CD4-positive, alpha-beta T cell treated with Interleukin-6 for 4 hours (primary cell): ENCODE results near the gene LGALS3BP.
A peak's percentile ranks its signal among the peaks of the same experiment; 100 is the strongest.

ENCODE experiments used
- DNase-seq: peaks from one replicate; pipeline ENCODE4 v3.0.0-alpha.2; 2020; ENCODE audit warnings: mixed read lengths

LGALS3BP gene

DNA sequence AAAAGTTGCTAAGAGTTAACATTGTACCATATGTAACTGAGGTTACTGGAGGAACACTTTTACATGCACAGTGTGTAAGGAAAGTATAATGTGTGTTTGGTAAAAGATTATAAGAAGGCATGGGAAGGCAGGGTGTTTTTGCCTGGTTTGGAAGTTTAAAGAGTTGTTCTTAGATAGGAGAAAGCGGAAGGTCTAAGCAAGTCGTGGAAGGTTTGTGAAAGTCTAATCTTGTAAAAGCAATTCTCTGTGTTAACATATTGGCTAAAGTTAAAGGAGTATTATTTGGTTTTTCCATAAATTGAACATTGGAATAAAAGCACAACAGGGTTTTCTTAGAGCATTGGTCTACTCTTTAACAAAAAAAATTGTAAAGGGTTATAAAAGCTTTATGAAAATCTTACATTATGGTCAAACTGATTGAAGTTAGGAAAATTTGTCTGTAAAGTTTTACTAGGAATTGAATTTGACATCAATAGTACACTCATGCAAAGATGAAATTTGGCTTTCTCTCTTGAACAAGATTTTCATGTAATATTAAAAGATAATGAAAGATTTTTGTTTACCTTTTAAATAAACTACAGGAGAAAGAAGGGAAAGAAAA is 34.5 kb upstream of the LGALS3BP start:
- DNase-seq: no peak

DNA sequence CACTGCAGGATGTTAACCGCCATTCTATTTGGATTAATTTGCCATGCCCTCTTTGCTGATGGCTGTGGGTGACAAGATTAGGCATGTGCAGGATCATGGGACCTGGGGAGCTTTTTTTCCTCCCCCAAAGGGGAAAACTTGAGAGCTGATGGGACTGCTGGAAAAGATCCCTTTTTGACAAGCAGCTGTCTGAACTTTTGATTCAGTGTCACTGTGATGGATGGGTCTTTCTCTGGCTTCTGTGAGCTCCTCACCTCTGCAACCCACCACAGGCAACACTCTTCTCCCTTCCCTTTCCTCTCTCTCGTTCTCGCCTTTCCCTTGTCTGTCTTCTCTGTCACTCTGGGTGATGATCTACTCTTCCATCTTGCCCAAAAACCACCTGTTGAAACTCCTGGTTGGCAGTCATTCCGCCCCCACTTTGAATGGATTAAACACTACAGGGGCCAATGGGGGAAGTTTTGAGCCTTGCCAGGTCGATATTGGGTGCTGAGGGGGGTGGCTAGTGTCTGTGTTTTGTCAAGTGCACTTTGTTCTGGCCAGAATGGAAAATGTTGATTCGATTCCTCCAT is 32.9 kb upstream of the LGALS3BP start:
- no peak for DNase-seq

DNA sequence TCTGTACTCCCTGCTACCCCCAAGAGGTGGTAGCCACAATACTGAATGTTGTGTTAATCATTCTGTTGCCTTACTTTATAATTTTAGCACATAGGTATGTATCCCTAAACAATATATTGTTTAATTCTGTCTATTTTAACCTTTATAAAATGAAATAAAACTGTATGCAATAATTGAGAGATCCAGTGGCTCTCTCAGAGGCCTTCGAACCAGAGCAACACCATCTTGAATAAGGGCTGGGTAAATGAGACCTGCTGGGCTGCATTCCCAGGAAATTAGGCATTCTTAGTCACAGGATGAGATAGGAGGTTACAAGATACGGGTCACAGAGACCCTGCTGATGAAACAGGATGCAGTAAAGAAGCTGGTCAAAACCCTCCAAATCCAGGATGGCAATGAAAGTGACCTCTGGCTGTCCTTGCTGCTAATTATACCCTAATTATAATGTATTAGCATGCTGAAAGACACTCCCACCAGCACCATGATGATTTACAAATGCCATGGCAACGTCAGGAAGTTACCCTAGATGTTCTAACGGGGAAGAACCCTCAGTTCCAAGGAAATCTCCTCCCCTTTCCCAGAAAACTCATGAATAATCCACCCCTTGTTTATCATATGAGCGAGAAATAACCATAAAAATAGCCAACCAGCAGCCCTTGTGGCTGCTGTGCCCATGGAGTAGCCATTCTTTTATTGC is 31.9 kb upstream of the LGALS3BP start:
- no peak for DNase-seq

DNA sequence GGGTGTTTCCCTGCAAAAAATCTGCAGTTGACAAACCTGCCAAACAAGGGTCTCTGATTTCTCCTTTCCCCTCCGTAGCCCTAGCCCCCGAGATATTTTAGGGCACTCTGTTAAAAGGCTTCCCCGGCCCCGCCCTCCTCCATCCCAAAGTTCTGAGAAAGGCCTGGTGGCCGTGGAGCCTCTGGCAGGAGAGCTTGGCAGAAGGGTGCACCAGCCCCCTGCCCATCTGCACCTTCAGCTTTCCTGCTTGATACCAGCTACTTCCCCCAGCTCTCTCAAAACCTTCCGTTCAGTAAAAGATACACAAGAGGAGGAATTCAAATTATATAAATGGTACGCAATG is 30.6 kb upstream of the LGALS3BP start:
- DNase-seq: no peak

DNA sequence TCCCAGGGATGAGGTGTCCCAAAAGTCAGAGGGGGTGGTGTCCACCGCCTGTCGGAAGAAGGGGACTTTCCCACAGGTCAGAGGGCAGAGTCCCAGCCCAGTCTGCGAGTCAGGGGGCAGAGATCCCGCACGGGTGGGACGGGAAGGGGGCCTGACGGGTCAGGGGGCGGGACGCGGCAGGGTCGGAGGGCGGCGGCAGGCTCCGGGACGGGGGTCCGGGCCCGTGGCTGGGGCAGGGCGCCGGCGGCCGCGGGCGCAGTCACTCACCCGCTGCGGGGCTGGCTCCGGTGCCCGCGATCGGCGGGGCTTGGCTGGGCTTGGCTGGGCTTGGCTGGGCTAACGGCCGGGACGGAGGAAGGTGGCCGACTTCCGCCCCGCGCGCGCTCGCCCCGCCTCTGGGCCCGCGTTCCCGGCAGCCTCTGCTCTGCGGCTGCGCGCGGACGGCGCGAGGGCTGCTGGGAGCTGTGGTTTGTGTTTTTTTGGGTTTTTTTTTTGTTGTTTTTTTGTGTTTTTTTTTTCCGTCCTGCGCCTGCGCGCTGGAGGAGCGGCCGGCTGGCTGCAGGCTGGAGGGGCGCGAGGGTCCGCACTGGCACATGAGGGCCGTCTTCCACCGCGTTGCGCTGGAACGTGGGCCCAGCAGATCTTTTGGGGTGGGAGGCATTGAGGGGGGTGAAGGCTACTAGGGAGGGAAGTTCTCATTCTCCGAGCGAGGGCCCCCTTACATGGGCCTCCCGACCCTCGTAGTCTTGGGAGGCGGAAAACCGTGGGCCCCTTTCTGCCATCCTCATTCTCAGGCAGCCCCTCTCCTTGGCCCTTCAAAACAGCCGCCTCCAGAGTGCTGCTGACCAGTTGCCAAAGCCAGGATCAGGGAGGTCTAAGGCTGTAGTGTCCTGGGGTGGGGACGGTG is 29.9 kb upstream of the LGALS3BP start, which contains the start of gene CANT1:
TSS of gene CANT1 (minus strand) at position 368 of the 907 bp plus-strand sequence. CDS start 12,142 bp downstream, outside the sequence.
- peak; percentile 89 for DNase-seq

DNA sequence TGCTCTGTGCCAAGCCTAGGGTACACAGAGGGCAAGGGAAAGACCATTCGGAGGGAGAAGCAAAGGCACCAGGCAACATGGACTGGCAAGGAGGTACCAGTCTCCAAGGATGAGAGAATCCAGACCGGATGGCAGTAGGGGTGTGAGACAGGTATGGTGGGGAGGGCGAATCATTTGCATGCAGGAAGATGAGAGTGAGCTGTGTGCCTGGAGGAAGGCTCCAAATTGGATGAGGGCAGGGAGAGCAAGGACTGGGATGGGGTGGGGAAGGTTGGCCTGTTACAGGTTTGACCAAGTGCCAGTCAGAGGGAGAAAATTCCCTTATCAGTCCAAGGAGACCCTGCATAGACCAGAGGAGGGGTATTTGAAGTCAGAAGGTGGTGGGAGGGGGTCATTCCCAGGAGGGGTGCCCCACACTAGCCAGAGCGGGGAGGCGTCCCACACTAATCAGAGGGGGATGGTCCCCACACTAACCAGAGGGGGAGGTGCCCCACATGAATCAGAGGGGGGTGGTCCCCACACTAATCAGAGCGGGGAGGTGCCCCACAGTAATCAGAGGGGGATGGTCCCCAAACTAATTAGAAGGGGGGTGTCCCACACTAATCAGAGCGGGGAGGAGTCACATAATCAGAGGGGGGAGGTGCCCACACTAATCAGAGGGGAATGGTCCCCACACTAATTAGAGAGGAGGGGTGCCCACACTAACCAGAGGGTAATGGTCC is 29.1 kb upstream of the LGALS3BP start:
- no peak for DNase-seq

DNA sequence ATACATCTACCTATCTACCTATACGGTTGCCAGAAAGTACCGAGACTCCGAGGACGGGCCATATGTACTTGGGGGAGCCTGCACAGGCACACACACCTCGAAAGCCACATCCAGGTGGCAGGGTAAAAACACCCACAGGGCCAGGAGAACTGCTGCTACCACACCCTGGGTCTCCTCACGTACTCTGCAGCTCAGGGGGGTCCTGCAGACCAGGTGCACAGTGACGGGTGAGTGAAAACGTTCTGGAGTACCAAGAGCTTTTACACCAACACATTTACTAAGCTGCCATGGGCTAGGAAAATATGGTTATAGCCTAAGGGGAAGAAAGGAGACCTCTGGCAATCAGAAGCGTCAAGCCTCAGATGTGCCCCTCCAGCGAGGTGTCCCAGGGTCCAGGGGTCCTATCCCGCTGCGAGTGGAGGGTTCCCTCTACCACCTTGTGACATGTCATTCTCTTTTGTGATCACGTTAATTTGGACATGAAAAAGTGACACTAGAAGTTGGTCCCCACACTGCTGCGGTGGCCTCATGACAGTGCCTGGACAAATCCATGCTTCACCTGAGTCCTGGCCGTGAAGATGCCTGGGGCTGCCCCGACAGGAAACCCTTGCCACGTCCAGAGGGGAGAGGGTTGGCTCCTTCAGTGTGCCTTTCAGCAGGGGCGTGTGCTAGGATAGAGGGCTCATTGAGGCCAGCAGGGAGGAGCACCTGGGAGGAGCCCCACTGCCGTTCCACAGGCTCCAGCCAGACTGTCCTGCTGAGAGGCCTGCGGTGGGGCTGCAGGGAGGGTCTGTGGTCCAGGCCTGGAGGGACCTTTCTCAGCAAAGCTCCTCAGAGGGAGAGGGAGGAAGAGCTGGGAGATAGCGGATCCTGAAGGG is 28.0 kb upstream of the LGALS3BP start:
- no peak for DNase-seq

DNA sequence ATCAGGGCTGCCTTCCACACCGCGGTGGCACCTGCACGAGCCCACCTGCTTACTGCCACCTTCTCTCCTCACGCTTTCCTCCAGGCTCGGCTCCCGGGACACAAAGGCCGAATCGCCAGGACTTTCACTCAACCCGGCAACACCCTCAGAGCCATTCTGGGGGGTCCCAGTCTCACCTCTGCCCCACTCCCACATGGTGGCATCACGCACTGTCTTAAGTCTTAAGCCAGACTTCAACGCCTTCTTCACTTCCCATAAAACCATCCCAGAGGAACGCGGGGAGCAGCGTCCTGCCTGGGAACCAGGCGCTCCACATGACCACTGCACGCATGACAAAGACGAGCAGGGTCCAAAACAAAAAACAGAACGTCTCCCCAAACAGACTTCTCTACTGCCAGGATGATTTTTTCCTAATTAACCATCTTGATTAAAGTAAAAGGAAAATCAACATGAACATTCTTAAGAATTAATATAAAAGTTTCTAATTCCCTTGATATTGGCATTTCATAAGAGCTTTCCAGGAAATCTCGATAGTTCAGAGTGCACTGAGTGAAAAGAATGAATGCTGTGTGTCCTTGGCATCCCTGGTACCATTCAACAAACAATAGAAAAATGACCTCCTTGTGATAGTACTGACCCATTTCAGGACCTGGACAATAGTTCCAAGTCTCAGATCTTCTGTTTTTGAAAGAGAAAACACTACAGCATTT is 27.2 kb upstream of the LGALS3BP start:
- no peak for DNase-seq

DNA sequence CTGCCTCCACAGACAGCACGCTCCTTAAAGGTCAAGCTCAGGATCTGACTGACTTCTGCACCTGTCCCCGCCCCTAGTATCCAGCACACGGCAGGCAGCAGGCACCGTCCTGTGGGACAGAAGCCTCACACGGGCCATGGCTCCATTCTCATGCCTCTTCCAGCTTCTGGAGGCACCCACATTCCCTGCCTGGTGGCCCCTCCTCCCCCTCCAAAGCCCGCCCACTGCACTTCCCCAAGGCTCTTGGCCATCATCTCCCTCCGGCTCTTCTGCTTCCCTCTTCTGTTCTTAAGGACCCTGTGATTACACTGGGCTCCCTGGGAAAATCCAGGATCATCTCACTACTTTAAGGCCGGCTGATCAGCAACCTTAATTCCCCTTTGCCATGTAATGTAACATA is 26.3 kb upstream of the LGALS3BP start:
- DNase-seq: no peak

DNA sequence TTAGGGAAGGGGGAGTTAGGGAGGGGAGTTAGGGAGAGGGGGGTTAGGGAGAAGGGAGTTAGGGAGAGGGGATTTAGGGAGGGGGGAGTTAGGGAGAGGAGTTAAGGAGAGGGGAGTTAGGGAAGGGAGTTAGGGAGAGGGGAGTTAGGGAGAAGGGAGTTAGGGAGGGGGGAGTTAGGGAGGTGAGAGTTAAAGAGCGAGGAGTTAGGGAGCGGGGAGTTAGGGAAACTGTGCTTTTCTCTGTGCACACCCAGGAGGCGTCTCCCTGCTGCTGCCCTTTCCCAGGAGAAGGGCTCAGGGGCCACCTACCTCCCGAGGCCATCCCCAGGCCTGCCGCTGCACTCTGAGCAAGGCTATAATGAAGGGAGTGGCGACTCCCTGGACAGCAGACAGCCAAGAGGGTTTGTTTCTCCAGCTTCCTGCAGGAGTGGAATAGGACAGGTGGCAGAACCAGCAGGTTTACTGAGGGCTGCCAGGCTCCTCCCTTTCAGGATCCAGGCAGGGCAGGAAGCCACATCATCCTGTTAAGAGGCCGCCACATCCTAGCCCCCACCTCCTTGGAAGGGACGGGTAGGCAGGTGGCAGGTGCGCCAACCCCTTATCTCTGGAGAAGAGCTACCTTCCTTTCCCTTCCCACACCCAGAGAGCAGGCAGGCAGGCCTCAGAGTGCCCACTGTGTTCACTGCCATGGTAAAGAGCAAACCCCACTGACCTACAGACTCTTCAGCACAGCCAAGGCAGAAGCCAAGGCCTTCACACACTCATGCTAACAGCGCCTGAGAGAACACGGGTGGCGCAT is 25.5 kb upstream of the LGALS3BP start:
- DNase-seq: peak; percentile 39

DNA sequence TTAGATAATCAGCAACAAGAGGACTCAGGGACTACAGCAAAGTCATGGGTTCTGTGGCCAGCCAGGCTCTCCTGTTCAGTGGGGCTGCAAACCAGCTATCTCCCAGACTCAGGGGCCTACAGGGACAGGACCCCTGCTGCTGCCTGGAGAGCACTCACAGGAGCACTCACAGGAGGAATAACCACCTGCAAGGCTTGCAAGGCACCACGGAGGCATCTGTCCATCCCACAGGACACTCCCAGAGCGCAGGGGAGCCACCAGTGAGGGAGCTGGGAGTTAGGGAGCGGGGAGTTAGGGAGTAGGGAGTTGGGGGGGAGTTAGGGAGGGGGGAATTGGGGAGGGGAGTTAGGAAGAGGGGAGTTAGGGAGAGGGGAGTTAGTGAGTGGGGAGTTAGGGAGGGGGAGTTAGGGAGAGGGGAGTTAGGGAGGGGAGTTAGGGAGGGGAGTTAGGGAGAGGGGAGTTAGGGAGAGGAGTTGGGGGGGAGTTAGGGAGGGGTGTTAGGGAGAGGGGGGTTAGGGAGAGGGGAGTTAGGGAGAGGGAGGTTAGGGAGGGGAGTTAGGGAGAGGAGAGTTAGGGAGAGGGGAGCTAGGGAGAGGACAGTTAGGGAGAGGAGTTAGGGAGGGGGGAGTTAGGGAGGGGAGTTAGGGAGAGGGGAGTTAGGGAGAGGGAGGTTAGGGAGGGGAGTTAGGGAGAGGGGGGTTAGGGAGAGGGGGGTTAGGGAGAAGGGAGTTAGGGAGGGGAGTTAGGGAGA is 24.1 kb upstream of the LGALS3BP start:
- DNase-seq: no peak

DNA sequence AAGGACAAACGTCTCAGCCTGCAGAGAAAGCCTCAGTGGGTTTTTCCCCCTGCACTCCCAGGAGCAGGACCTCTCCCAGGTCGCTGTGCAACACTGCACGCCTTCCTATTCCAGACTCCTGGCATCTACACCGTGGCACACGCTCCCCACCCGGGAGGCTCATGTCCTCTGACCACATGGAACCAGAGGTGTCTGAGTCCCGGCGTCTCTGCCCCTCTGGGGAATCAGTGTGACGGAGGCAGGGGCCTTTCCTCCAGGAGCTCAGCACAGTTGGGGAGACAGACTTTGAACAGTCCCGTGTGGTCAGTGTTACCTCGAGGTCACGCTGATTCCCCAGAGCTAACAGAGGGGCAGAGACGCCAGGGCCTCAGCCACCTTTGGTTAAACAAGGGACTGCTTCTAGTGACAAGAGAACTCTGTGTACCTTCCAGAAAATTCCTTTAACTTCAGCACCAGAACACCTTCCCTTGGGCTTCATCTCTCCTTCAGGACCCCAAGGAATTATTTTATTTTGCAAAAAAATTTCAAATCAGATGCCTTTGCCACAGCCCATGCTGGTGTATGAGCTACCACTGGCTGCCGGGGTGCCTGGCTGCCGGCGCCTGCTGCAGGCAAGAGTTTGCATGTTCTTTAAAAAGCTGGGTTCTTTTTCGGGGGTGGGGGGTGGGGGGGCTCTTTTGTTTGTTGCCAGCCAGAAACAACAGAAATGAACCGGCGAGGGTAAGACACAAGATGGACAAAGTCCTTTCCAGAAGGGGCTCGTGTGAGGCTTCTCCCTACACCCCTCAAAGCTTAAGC is 23.3 kb upstream of the LGALS3BP start:
- no peak for DNase-seq

DNA sequence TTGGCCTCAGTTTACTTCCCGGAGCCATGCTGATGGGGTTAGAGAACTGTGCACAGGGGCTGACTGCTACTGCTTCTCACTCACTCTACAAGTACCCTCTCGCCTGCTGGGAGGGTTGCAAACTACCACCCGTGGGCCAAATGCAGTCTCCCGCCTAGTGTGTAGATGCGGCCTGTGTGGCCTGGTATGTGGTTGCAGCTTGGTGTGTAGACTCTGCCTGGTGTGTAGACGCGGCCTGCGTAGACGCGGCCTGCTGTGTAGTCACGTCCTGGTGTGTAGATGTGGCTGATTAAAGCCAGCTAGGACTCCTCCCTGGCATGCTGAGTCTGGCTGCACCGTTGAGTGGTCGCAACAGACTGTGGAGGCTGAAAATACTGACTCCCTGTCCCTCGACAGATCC is 22.6 kb upstream of the LGALS3BP start:
- DNase-seq: no peak

DNA sequence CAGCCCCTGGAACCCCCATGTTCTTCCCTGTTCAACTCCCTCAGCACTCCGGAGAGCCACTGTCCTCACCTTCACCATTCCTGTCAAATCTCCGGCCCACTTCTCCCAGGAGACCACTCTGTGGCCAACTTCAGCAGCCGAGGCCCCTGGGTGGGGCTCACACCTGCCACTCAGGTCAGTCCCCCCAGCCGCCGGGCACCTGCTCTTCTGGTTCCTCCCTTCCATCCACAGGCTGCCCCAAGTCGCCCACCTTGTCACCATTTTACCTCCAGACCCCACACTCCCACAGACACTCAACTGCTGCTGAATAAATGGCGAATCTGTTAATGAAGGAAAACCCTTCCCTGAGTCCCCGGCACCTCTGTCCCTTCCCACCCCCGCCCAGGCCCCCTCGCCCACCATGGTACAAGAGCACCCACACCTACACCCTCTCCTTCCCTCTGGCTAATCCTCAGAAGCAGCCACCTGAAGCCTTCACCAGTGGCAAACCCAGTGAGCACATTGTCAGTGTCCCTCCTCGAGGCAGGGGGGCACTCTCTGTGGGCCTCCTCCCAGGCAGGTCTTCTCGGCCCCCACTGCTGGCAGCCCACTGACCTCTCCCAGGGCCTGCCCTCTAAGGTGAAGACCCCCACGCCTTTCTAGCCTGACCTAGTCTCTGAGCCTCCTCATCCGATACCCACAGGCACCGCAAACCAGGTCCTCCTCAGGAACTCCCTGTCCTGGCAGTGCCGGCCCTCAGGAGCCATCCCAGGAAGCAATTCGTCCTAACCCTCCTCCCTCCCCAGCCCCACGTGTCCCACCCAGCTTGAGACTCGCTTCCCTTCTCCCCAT is 21.7 kb upstream of the LGALS3BP start:
- DNase-seq: no peak

DNA sequence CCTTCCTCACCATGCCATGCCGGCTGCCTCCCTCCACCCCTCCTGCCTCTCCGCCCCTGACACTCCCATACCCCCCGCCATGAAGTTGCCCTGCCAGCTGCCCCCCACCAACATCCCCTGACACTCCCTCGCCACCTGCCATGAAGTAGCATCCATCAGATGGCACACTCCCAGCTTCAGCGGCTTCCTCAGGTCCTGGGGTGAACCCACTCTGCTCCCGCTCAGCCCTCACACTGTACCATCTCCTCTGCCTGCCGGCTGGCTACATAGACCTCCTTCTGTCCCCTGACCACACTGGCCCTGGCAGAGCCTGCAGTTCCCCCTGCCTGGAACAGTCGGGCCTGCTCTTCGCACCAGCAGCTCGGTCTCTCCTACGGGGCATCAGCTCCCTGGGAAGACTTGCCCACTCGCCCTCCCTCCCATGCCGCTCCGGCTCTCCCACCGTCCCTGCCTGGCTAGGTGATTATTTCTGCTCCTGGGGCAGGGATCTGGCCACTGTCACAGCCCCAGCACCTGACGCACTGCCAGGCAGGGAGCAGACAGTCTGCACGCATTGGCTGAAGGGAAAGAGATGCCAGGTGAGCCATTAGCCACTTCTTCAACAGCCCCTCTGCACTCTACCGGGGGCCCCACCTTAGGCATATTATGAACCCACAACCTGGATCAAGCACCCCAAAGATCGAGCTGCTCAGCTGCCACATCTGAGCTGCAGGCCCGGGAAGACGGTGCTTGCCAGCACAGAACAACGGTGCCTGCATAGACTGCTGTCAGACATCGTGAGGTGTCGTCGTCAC is 20.9 kb upstream of the LGALS3BP start:
- no peak for DNase-seq

DNA sequence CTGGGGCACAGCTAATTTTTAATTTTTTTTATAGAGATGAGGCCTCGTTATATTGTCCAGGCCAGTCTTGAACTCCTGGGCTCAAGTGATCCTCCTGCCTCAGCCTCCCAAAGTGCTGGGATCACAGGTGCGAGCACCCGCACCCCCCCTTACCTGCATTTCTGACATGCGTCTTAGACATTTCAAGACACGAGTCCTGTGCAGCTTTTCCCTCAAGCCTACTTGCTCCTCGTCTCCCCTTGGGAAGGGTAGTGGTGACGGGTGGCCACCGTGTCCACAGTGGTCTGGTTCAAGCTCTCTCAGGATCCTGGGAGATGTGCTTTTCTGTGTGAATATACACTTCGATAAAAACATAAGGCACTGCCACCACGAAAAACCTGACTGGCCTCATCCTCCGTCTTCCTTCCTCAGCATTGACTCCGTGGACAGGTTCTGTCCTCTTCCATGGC is 20.2 kb upstream of the LGALS3BP start:
- no peak for DNase-seq
